HG02885 (cell line): ENCODE data around the gene CKAP4.

Experiments
- ATAC-seq: cut with Tn5 transposase; IDR thresholded peaks from one replicate; pipeline ENCODE4 v1.9.1; 2021; ENCODE audit warnings: mild to moderate bottlenecking; ENCODE audit not compliant: unreplicated experiment, poor library complexity

The CKAP4 gene

DNA sequence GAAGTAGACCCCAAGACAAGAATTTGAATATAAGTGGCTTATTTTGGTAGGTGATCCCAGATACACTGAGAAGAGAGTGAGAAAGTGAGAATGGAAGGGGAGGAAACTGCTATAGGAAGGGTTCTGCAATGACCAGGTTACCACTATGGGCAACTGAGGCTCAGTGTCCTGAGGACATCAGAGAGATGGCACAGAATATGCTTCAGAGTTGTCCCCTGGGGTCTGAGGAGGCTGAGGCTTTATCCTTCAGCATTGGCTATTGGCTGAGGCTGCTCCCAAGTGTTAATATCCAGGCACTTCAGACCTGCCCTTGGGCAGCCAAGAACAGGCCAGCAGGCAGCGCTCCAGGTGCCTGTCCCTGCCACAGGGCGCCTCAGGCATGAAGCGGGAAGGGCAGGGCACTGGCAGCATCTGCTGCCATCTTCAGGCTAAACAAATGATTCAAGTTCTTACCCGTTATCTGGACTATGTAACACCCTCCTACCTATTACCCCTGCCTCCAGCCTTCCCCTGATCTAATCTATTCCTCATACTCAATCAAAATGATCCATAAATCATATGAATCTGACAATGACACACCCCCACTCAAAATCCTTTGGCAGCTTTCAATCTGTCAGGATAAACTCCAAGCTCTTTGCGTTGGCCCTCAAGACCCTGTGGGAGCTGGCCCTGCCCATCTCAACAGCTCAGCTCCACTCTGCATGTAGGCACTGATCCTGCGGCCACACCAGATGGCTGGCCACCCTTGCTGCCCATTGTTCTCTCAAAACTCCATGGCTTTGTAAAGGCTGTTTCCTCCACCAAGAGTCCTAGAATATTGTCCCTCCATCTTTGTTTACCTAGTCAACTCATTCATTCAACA lies 42.4 kb downstream of the CKAP4 start:
- no peak for ATAC-seq

DNA sequence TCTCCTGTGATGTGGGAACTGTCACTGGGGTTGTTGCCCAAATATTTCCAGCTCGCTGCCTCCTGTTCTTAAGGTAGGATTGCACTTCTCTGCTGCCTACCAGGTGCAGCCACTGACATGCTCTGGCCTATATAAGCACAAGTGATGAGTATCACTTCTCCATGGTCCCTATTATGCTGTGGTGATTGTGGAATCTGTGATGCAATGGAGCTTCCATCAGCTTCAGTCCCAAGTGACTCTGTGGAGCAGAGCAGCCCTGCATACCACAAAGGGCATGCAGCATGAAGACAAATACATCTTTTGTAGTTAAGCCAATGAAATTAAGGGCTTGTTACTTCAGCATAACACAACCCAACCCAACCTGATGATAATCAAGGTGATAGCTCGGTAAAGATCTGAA lies 43.5 kb downstream of the CKAP4 start:
- no peak for ATAC-seq

DNA sequence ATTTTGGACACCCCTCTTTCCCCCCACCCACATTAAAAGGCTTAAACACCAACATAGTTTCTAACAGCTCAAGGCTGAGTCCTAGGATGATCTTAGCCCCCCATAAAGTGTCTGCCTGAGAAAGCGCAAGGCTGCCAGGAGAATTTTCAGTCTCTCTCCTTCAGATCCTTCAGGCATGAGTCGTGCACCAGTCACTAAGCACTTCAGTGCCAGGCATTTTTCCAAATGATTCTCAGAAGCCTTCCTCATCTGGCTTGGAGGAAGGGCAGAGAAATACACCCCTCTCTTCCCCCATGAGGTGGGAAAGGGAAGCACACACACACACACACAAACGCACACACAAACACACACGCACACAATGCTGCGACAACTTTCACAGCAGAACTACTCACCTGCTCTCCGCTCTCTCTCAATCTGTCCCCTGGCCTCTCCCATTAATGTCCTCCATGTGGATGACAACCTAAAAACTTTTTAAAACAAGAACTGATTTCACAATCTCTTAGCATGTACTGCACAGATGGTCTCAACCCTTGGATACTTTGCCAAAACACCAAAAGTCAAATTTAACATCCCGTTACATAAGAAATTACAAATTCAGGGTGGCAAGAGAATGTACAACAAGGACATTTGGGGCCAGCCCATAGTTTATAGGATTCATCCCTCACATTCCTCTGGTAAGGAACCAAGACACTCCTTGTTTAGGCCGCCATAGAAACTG lies 49.8 kb downstream of the CKAP4 start:
- no peak for ATAC-seq

DNA sequence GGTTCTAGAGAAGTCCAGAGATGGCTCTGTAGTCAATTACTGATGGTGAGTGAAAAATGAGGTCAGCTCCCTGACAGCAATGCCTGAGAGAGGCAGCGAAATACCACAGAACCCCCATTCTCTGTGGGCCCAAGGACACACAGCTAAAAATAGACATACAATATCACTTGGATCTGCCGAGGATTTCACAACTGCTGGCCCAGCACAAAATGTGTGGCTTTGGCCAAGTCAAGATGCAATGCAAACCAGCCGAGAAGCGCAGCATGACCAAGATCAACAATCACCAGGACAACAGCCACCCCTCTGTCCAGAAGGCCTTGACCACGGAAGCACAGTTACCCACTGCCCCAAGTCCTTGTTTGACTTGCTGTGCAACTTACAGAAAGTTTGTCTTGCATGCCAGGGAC lies 52.2 kb downstream of the CKAP4 start:
- ATAC-seq = no peak

DNA sequence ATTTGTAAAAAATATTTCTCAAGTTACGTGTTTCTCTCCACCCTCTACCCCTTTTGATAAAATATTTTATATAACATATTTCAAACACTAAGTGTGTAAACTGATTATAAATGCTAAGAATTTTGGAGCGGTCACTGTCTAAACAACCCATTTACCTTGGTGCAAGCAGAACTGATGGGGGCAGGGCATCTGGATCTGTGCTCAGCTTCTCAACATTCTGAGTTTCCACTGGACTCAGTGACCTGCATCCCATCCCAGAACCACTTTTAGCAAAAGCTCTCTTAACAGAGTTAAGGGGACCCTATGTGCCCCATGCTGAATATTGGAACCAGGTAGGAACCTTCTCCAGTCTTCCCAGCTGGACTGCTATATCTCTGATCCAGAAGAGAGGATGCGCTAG lies 53.5 kb downstream of the CKAP4 start:
- ATAC-seq = no peak

DNA sequence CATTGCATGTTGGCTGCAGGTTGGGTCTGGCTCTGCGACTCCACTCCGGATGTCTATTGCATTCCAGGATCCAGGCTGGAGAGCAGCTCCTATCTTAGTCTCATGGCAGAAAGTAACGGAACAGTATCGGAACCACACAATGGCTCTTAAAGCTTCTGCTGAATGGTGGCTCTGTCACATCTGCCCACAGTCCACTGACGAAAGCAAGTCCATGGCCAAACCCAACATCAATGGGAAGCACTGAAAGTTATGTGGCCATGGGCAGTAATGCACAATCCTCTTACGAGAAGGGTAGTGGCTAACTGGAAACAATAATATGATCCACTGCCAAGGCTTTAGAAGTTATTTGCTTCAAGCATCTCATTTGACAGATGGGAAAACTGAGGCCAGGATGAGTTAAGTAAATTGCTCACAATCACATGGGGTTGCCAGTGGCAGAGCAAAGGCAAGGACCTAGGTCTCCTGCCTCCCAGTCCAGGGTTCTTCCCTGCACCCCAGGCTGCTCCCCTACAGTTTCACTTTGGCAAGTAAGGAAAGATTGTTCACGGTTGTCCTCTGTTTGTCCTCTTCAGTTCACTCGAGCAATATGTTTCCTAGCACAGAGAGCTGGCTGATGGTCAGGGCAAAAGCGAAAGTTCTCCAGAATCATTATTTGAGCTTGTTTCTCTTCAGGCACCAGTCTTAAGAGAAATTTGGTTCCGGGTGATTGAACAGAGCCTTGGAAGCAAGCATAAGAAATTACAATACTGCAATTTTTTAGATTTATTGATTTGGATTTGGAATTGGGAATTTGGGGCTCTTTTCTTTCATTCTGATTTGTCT lies 54.2 kb downstream of the CKAP4 start:
- no peak for ATAC-seq

DNA sequence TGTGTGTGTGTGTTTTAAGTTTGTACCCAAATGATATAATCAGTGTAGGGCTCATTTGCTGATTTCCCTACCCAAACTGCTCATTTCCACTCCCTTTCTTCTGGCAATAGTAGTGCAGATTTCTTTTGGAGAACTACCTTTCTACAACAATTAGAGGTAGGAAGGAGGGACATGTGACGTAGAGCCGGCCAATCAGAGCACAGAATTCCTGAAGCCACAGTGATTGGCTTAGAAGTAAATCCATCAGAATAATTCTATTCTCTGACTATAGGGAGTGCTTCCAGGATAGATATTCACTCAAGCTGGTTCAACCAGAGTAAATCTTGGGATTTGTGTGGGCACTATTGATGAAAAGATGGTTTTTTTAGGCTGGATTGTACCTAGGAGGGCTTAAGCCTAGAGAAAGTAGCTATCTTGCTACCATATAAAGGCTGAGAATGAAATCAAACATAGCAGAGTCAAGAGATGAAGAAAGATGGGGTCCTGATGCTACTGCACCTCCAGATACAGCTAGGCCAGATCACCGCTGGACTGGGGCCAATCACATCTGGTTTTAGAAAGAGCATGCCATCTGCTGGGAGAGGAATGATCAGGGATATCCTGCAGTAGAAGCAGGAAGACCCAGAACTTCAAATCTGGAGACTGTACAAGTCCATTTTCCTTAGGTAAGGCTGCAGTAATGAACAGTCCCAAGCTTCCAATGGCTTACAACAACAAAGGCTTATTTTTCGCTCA lies 55.0 kb downstream of the CKAP4 start:
- no peak for ATAC-seq

DNA sequence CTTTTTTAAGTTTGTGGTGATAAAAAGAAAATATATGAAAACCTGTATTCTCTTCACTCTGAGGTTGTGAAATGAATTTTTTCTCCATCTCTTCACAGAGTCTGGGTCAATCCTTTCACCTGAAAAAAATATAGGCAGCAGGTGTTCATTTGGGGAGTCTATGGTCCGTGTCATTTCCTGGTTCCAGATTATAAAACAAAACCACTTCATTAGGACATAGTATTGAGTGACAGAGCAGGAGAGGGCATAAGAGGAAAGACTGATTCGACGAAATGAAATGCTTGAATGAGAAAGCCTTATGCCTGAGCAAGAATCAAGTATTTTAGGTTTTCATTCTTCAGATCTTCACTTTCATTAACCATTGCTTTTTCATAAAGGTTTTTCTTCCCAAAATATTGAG lies 57.2 kb downstream of the CKAP4 start:
- ATAC-seq = no peak

DNA sequence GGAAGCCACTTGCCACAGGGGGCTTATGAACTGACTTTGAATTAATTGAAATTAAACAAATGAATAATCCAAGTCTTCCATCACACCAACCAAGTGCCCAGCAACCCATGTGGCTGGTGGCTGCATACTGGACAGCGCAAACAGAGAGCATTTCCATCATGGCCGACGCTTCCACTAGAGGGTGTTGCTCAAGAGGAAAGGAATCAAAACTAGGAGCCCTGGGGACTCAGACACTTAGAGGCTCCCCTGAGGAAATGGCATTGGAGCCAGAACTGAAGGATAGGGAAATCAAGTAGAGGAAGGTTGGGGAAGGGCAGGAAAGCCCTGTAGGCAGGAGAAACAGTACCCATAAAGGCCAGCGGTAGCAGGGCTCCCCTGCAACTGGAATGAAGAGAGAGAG lies 58.5 kb downstream of the CKAP4 start:
- no peak for ATAC-seq

DNA sequence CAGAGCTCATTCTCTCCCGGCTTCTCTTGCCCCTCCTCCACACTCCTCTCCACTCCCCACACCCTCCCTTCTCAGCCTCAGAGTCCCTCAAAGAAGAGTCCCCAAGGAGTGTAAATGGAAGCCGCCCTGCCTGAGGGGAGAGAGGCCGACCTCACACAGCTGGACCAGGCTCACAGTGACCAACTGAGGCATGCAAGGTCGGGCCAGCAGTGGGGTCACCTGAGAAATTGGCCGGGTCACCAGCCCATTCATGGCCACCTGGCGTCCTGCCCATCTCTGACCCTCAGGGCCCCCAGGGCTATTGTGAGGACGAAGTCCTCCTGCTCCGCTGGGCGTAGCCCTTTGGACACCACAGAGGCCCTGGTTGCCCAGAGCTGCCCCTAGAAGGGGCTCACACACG lies 59.6 kb downstream of the CKAP4 start:
- ATAC-seq = no peak
